GM21529 (cell line): ENCODE data around the gene UPF1.

Experiments
- ATAC-seq: cut with Tn5 transposase; IDR thresholded peaks from one replicate; pipeline ENCODE4 v1.9.1; 2021; ENCODE audit not compliant: unreplicated experiment

UPF1 gene

GRCh38 chr19:18834644-18834984, 2.9 kb downstream of the UPF1 start:
- ATAC-seq = no peak

GRCh38 chr19:18839465-18840287, 7.9 kb downstream of the UPF1 start:
- ATAC-seq = no peak

DNA sequence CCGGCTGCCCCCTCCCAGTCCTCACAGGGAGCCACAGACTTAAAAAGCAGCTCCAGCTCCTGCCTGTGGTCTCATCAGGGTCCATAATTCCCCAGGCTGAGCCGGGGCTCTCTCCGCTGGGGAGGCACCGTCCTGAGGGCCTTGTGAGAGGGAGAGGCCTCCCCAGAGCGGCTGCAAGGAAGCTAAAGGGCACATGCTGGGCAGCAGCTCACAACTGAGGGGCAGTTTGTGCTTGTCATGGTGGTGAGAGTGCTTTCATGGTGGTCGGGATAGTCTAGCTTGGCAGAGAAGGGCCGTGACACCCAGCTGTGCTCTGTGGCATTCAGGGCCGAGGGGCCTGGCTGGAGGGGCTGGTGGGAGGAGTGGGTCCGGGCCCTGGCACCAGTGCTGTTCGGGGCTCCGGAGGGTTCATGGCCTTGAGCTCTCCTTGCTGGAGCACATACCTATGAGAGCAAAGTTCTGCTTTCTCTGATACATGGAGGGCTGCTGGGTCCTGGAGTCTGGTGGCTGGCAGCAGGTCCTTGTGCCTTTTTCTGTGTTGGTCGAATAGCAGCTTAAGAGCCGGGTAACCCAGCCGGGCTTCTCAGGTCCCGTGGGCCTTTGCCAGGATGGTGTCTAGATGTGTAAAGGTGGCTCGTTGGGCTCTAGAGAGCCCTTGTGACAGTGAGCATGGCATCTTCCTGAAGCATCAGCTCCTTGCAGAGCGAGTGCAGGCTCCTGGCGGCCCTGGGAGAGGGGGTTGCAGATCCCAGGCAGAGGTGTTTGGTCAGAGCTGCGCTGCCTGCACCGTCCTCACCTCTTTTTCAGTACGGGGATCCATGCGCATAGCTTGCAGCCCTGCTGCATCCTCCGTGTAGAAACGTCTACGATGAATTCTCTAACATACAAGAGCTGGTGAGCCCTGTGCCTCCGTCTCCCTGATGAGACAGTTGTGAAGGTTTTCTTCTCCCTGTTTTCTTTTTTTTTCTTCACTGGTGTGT, 8.8 kb downstream of the UPF1 start:
- ATAC-seq = no peak

DNA sequence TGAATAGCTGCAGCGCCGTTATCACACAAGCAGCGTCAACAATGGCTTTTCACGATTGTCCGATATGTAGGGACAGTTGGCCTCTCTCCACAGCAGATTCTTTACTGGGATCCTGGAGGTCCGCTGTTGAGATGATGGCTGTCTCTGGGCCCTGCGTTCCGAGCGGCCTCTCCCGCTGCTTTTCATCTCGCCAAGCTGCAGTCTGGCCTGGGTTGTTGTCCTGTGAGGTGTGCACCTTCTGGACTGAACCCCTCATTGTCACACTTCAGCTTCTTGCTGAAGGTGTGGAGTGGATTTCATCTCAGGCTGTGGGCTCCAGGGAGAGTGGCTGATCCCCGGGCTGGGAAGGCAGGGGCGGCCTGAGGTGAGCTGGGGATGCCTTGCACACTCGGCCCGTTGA, 9.6 kb downstream of the UPF1 start:
- no peak for ATAC-seq

- no peak for ATAC-seq
Measured at GRCh38 chr19:18842166-18842565, 10.4 kb downstream of the UPF1 start.

DNA sequence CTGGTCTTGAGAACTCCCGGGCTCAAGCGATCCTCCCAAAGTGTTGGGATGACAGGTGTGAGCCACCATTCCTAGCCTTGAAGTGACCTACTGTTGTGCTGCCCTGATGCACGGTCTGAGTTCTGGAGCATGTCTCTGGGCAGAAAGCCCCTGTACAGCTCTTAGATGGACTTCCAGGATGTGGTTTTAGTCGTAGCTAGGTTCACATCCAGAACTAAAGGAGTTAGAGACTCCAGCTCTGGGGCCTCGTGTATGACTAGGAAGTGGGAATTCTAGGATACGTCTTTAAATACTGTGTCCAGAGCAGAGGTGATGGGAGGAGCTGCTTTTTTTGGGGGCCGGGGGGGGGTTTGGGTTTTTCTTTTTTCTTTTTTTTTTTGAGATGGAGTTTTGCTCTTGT, 12.2 kb downstream of the UPF1 start:
- no peak for ATAC-seq

DNA sequence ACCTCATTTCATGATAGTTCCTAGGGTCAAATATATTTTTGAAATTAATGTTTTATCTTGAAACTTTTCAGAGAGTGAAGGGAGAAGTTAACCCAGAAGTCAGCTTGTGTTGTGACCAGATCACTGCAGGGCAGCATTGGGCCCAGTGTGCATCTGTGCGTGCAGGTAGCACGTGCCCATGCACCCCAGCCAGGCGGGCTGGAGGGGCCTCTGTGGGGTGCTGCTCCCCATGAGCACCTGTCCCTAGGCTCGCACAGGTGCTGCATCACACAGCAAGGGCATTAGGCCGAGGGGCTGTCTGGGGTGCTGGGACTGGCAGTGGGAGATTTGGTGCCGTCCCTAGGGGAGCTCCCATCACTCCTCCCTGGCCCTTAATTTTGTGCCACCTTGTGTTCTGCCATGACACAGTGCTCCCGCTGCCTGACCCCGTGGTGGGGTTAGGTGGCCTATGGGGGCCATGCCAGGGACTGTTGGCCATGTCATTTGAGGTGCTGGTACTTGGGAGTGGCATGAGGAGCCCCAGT, 13.1 kb downstream of the UPF1 start:
- ATAC-seq = no peak

- ATAC-seq = no peak
Measured at GRCh38 chr19:18845961-18846360, 14.2 kb downstream of the UPF1 start.

GRCh38 chr19:18846862-18847548, 15.2 kb downstream of the UPF1 start:
- ATAC-seq = no peak

GRCh38 chr19:18847549-18848463, 16.0 kb downstream of the UPF1 start:
- no peak for ATAC-seq

GRCh38 chr19:18848878-18849661, 17.3 kb downstream of the UPF1 start:
- ATAC-seq = no peak

DNA sequence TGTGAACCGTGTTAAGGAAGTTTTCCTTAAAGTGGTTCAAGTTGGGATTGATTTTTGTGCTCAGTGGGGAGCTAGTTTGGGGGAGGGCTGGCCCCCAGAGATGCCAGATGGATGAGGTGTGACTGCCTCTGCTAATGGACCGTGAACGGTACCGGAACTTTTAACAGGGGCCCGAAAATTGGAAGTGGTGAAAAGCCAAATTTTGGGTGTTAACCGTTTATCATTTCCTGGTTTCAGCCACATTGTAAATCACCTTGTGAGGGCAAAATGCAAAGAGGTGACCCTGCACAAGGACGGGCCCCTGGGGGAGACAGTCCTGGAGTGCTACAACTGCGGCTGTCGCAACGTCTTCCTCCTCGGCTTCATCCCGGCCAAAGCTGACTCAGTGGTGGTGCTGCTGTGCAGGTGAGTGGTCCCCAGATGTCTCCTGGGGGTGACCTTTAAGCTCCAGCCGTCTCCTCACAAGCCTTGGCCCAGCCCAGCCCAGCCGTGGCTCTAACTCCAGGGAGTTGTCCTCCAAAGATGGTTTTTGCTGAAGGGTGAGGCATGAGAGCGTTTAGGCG, 18.2 kb downstream of the UPF1 start:
- ATAC-seq = no peak

- no peak for ATAC-seq
Measured at GRCh38 chr19:18850471-18851375, 19.0 kb downstream of the UPF1 start.

DNA sequence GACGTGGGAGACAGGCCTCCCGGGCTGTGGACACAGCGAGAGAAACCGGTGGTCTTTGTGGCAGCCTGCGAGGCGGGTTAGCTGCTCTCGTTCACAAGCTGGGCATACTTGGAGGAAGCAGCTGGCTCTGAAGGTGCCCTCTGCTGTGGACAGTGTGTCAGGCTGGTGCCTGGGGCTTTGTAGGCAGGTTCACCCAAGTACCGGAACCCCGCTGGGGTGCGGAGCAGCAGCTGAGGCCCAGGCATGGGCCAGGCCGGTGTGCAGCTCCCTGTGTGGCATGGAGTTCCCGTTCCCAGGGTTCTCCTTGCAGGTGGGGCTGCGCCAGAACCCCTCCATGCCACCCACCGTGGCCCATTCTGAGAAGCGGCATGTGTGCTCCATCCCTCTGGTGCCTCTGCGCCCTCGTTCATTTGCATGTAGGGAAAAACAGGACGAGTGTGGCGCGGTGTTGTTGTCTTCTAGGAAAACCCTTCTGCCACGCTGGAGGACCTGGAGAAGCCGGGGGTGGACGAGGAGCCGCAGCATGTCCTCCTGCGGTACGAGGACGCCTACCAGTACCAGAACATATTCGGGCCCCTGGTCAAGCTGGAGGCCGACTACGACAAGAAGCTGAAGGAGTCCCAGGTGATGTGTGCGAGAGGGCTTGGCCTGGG, 20.0 kb downstream of the UPF1 start:
- ATAC-seq = no peak

DNA sequence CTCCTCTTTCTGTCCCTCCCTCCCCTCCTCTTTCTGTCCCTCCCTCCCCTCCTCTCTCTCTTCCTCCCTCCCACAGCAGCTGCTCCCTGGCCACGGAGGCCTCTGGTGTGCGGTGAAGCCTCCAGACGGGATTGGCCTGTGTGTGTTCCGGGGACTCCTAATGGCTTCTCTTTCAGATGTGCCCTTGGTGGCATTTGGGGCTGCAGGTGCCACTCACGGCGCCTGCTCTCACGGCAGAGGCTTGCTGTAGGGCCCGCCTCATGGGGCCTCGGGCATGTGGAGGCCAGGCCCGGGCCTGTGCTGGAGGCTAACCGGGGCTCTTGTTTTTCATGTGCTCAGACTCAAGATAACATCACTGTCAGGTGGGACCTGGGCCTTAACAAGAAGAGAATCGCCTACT, 20.9 kb downstream of the UPF1 start:
- ATAC-seq = no peak

- no peak for ATAC-seq
Measured at GRCh38 chr19:18853755-18854427, 22.1 kb downstream of the UPF1 start.

DNA sequence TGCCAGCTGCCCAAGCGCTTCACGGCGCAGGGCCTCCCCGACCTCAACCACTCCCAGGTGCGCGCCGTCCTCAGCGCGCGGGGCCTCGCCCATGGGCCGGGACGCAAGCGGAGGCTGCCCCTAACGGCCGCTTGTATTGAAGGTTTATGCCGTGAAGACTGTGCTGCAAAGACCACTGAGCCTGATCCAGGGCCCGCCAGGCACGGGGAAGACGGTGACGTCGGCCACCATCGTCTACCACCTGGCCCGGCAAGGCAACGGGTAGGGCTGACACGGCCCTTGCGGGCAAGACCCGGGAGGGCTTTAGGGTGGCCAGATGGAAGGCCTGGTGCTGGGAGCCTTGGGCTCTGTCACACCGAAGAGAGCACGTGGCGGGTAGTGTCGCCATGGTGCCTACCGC, 23.2 kb downstream of the UPF1 start:
- no peak for ATAC-seq
